ENCODE measurements around the gene PCDHA11.
"Not testable (repeated sequence)": the region's sequence is repeated elsewhere in the genome, so short reads cannot be mapped to it uniquely, and the experiment has no call there.

PCDHA11 gene

DNA sequence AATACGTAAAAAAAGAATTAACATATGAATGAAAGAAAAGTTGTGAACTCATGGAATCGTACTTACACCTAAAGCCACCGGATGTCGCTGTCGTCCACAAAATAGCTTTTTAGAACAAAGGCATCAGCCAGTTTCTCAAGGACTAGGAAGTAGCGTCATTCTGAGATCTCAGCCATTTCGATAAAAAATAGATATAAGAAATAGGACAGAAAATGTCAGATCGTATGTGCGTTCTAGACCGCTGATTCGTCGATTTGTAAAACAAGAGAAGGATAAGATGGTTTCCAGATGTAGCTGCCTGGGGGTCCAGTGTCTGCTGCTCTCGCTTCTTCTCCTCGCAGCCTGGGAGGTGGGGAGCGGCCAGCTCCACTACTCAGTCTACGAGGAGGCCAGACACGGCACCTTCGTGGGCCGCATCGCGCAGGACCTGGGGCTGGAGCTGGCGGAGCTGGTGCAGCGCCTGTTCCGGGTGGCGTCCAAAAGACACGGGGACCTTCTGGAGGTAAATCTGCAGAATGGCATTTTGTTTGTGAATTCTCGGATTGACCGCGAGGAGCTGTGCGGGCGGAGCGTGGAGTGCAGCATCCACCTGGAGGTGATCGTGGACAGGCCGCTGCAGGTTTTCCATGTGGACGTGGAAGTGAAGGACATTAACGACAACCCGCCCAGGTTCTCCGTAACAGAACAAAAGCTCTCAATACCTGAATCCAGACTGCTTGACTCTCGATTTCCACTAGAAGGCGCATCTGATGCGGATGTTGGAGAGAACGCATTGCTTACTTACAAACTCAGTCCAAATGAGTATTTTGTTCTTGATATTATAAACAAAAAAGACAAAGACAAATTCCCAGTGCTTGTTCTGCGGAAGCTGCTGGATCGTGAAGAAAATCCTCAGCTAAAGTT, 12.7 kb upstream of the PCDHA11 start, which contains the start of gene PCDHA10:
PCDHA10 (plus strand) TSS at position 126 of the 903 bp plus-strand sequence; CDS start at position 278, 152 bp downstream.
- DNase-seq (ENCODE audit: low read depth), result no peak

GRCh38 chr5:140857177-140857986, 11.4 kb upstream of the PCDHA11 start:
- DNase-seq (ENCODE audit: low read depth), result no peak

DNA sequence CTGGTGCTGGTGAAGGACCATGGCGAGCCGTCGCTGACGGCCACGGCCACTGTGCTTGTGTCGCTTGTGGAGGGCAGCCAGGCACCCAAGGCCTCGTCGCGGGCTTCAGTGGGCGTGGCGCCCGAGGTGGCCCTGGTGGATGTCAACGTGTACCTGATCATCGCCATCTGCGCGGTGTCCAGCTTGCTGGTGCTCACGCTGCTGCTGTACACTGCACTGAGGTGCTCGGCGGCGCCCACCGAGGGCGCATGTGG, 10.8 kb upstream of the PCDHA11 start:
- no peak for DNase-seq (ENCODE audit: low read depth)

DNA sequence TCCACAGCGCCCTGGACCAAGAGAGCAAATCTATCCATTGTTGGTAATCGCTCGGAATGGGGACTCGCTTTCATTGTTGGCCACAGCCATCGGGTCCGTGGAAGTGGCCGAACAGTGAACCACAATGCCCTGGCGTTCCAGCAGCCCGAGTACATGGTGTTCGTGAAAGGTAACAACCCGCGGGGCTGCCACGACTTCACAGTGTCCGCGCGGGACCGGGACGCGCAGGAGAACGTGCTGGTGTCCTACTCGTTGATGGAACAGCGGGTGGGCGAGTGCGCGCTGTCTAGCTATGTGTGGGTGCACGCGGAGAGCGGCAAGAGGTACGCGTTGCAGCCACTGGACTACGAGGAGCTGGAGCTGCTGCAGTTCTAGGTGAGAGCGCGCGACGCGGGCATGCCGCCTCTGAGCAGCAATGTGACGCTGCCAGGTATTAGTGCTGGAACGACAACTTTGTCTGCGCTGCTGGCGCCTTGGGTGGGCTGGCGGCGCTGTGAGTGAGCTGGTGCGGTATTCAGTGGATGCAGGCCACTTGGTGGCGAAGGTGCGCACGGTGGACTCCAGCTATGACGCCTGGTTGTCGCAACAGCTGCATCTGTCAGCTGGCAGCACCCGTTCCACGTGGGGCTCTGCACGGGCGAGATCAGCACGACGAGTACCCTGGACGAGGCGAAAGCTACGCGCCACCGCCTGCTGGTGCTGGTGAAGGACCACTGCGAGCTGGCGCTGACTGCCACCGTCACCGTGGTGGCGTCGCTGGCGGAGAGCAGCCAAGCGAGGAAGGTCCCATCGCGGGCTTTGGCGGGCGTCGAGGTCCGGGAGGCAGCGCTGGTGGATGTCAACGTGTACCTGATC, 6.1 kb upstream of the PCDHA11 start:
- DNase-seq (ENCODE audit: low read depth), result no peak

DNA sequence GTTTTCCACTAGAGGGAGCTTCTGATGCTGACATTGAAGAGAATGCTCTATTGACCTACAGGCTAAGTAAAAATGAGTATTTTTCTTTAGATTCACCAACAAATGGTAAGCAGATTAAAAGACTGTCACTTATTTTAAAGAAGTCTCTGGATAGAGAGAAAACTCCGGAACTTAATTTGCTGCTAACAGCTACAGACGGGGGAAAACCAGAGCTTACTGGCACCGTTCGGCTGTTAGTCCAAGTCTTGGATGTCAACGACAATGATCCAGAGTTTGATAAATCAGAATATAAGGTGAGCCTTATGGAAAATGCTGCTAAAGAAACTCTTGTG, 764 bp downstream of the PCDHA11 start:
- no peak for DNase-seq (ENCODE audit: low read depth)

DNA sequence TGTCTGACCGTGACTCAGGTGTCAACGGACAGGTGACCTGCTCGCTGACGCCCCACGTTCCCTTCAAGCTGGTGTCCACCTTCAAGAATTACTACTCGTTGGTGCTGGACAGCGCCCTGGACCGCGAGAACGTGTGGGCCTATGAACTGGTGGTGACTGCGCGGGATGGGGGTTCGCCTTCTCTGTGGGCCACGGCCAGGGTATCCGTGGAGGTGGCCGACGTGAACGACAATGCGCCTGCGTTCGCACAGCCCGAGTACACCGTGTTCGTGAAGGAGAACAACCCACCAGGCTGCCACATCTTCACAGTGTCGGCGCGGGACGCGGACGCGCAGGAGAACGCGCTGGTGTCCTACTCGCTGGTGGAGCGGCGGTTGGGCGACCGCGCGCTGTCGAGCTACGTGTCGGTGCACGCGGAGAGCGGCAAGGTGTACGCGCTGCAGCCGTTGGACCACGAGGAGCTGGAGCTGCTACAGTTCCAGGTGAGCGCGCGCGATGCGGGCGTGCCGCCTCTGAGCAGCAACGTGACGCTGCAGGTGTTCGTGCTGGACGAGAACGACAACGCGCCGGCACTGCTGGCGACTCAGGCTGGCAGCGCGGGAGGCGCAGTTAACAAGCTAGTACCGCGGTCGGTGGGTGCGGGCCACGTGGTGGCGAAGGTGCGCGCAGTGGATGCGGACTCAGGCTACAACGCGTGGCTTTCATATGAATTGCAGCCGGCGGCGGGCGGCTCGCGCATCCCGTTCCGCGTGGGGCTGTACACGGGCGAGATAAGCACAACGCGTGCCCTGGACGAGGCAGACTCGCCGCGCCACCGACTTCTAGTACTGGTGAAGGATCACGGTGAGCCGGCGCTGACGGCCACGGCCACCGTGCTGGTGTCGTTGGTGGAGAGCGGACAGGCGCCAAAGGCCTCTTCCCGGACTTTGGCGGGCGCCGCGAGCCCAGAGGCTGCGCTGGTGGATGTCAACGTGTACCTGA, 1.8 kb downstream of the PCDHA11 start:
- DNase-seq (ENCODE audit: low read depth), result no peak

- no peak for DNase-seq (ENCODE audit: low read depth)
These were observed 6.6 kb downstream of the PCDHA11 start, which contains the start of gene PCDHA12 for GRCh38 chr5:140875085-140876065. PCDHA12 (plus strand) TSS chr5:140875308; CDS start chr5:140875473, 165 bp downstream.

GRCh38 chr5:140876541-140877261, 7.9 kb downstream of the PCDHA11 start:
- not testable (repeated sequence) for DNase-seq (ENCODE audit: low read depth)

DNA sequence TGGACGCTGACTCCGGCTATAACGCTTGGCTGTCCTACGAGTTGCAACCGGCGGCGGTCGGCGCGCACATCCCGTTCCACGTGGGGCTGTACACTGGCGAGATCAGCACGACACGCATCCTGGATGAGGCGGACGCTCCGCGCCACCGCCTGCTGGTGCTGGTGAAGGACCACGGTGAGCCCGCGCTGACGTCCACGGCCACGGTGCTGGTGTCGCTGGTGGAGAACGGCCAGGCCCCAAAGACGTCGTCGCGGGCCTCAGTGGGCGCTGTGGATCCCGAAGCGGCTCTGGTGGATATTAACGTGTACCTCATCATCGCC, 8.5 kb downstream of the PCDHA11 start:
- no peak for DNase-seq (ENCODE audit: low read depth)

GRCh38 chr5:140881889-140882590, 13.3 kb downstream of the PCDHA11 start, which contains the start of gene PCDHA13:
PCDHA13 (plus strand) TSS chr5:140882124; CDS start chr5:140882269, 145 bp downstream.
- no peak for DNase-seq (ENCODE audit: low read depth)

DNA sequence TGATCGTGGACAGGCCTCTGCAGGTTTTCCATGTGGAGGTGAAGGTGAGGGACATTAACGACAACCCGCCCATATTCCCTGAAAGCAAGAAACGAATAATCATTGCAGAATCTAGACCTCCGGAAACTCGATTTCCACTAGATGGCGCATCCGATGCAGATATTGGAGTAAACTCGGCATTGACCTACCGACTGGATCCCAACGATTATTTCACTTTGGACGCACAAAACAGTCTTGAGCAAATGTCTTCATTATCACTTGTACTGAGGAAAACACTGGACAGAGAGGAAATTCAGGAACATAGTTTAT, 13.8 kb downstream of the PCDHA11 start:
- no peak for DNase-seq (ENCODE audit: low read depth)

DNA sequence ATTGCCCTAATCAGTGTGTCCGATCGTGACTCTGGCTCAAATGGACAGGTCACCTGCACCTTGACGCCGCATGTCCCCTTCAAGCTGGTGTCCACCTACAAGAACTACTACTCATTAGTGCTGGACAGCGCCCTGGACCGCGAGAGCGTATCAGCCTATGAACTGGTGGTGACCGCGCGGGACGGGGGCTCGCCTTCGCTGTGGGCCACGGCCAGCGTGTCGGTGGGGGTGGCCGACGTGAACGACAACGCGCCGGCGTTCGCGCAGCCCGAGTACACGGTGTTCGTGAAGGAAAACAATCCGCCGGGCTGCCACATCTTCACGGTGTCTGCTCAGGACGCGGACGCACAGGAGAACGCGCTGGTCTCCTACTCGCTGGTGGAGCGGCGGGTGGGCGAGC, 14.6 kb downstream of the PCDHA11 start:
- DNase-seq (ENCODE audit: low read depth), result no peak

- no peak for DNase-seq (ENCODE audit: low read depth)
These were observed 15.4 kb downstream of the PCDHA11 start for GRCh38 chr5:140883927-140884697.

- no peak for DNase-seq (ENCODE audit: low read depth)
These were observed 47.6 kb downstream of the PCDHA11 start for GRCh38 chr5:140916325-140916724.

Measured in CMK (cell line).